Glutamatergic neuron (in vitro differentiated cells): ENCODE measurements around the gene TMEM158. TPM values are rescaled to one million over a fixed set of nuclear protein-coding genes. Genes with fewer than 3 reads are reported as not detected.

ENCODE experiments used
- DNase-seq: peaks from one replicate; pipeline ENCODE4 v3.0.0; 2022
- H3K27ac Mint-ChIP-seq: one replicate; pipeline ENCODE4 v1.8.0; 2020; ENCODE audit warnings: mild to moderate bottlenecking, mixed read lengths, inconsistent platforms; ENCODE audit not compliant: unreplicated experiment
- H3K27me3 Mint-ChIP-seq: one replicate; pipeline ENCODE4 v1.8.0; 2020; ENCODE audit warnings: mild to moderate bottlenecking, moderate library complexity, mixed read lengths, inconsistent platforms; ENCODE audit not compliant: unreplicated experiment
- H3K36me3 Mint-ChIP-seq: one replicate; pipeline ENCODE4 v1.8.0; 2020; ENCODE audit warnings: mild to moderate bottlenecking, mixed read lengths, inconsistent platforms; ENCODE audit not compliant: unreplicated experiment
- H3K4me1 Mint-ChIP-seq: one replicate; pipeline ENCODE4 v1.8.0; 2020; ENCODE audit warnings: mild to moderate bottlenecking, low read depth, mixed read lengths, inconsistent platforms; ENCODE audit not compliant: unreplicated experiment
- H3K4me3 Mint-ChIP-seq: one replicate; pipeline ENCODE4 v1.8.0; 2020; ENCODE audit warnings: mild to moderate bottlenecking, mixed read lengths, inconsistent platforms; ENCODE audit not compliant: unreplicated experiment
- H3K9me3 Mint-ChIP-seq: one replicate; pipeline ENCODE4 v1.8.0; 2020; ENCODE audit warnings: mild to moderate bottlenecking, moderate library complexity, mixed read lengths, inconsistent platforms; ENCODE audit not compliant: unreplicated experiment
- CTCF ChIP-seq: fragments of 200-600 bp; sonication (generic); IDR thresholded peaks from one replicate; pipeline ENCODE4 v1.5.0; 2021; ENCODE audit not compliant: partially characterized antibody, unreplicated experiment
- total RNA-seq: library from RNA; stranded (reverse); fragmentation: NEBNext Ultra II Directional; extraction: Animal tissue kit (Norgen Biotek cat#: 25700); gene quantifications from one replicate; pipeline ENCODE4 v1.2.1, GENCODE V29; 2021; ENCODE audit not compliant: unreplicated experiment

TMEM158 gene
- total RNA-seq, 1 donor from 2014 or later: 7.8 TPM

DNA sequence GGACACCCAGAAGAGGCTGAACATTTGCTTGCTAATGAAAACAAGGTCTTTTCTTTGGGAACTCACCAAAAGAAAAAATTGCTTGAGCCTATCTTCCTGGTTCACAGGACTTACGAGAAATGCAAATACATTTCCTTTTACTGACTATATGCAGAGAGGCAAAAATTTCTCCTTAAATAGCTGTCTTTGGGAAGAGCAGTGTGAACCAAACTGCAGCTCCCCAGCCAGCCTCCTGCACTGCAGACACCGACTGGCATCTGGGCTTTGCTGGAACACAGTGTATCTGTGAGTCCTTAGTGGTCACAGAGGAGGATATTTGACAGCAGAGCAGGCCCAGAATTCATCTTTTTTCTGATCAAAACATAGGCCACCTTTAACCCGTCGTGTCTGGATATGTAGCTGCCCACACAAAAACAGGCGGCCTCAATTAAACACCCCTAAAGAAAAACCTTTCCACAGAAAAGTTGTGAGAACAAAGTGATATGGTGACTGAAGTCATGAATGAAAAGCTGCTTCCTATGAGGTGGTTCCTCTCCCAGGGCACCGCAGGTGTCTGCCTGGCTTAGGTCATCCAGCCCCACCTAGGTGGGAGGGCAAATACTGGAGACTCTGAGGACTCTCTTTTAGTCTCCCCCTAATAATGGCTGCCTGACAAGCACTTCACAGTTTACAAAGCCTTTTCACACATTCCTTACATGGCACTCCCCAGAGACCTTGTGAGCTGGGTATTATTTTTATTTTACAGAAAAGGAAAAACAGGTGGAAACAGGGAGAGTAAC is 46.1 kb upstream of the TMEM158 start:
- H3K4me3 Mint-ChIP-seq: no peak overlapping the region
- H3K27me3 Mint-ChIP-seq: no peaks in the 10 kb centered on the region
- TF ChIP-seq CTCF: no peak
- no peak for DNase-seq
- H3K9me3 Mint-ChIP-seq: peaks cover 2% of the 10 kb centered on the region
- H3K36me3 Mint-ChIP-seq: no peaks in the 10 kb centered on the region
- H3K4me1 Mint-ChIP-seq: peaks cover 6% of the 10 kb centered on the region
- H3K27ac Mint-ChIP-seq: no peak overlapping the region

GRCh38 chr3:45269952-45270351 is 43.9 kb upstream of the TMEM158 start:
- no peak for TF ChIP-seq CTCF
- Mint-ChIP-seq H3K36me3 (no peaks in the 10 kb centered on the region), H3K27ac (no peak overlapping the region), H3K27me3 (no peaks in the 10 kb centered on the region), H3K4me1 (peaks cover 6% of the 10 kb centered on the region), H3K9me3 (no peaks in the 10 kb centered on the region), H3K4me3 (no peak overlapping the region)
- DNase-seq: no peak

DNA sequence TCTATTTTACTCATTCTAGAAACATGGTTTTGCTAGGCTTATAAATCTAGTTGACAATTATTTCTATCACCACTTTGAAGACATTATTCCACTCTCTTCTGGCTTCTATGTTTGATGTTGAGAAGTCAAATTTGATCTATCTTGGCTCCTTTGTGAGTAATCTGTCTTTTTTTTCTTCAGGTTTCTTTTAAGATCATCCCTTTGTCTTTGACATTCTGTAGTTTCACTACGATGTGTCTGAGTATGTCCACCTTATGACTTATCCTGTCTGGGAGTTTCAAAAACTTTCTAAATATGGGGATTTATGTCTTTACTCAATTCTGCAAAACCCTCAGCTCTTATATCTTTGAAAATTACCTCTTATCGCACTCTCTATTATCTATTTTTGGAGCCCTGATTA is 41.0 kb upstream of the TMEM158 start:
- H3K4me3 Mint-ChIP-seq: no peak overlapping the region
- no peaks in the 10 kb centered on the region for H3K4me1 Mint-ChIP-seq
- H3K36me3 Mint-ChIP-seq: no peaks in the 10 kb centered on the region

DNA sequence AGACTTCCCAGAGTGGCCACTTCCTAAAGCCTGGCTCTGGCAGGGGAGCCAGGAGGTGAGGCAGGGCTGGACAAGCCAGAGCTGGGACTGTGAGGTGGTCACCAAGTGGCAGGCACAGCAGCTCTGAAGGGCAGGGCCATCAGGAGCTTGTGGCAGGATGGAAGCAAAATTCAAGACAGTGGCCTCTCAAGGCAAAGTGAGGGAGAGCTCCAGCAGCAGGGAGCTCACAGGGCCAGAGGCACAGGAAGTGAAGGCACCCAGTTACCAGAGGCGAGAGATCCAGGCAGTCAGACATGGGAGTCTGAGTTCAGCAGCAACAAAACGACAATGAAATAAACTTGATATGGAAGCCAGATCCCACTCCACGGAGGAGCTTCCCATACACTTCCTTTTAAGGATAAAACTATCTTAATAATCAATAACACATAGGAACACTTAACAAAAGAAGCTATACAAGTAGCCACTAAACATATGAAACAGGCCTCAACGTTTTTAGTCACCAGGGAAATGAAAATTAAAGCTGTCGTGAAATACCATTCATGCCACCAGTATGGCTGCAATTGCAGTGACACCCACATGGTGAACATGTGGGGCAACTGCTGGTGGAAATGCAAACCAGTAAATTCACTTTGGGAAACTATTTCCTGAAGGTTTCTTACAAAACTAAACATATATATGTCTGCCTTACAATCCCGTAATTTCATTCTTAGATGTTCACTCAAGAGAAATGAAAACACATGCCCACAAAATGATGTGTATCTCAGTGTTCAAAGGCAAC is 35.4 kb upstream of the TMEM158 start:
- peaks cover 5% of the 10 kb centered on the region for H3K27me3 Mint-ChIP-seq
- no peaks in the 10 kb centered on the region for H3K9me3 Mint-ChIP-seq

More for the DNA sequence above, 41.0 kb upstream of the TMEM158 start:
- DNase-seq: no peak
- no peaks in the 10 kb centered on the region for H3K9me3 Mint-ChIP-seq
- H3K27me3 Mint-ChIP-seq: peaks cover 1% of the 10 kb centered on the region
- no peak overlapping the region for H3K27ac Mint-ChIP-seq
- TF ChIP-seq CTCF: no peak

More for the DNA sequence above, 35.4 kb upstream of the TMEM158 start:
- no peak for DNase-seq
- no peak for TF ChIP-seq CTCF
- Mint-ChIP-seq H3K4me3 (no peak overlapping the region), H3K4me1 (no peaks in the 10 kb centered on the region), H3K27ac (no peak overlapping the region), H3K36me3 (peaks cover 11% of the 10 kb centered on the region)
